H9 (cell line): ENCODE results near the gene SSPN. TPM values are rescaled to one million over a fixed set of nuclear protein-coding genes. Genes with fewer than 3 reads are reported as not detected.

Experiments used
- DNase-seq: peaks from one replicate; pipeline ENCODE4 v3.0.0-alpha.2; 2017
- H2AFZ ChIP-seq: one replicate; pipeline ENCODE4 v1.6.1; 2013; ENCODE audit warnings: mild to moderate bottlenecking, low read length, control low read depth, moderate library complexity
- H2AK5ac ChIP-seq: 2 replicates; pipeline ENCODE4 v1.6.1; 2013; ENCODE audit warnings: low read length, control low read depth, mixed read lengths; ENCODE audit not compliant: insufficient read length
- H2BK120ac ChIP-seq: one replicate; pipeline ENCODE4 v1.6.1; 2013; ENCODE audit warnings: low read depth, mild to moderate bottlenecking, low read length, control low read depth, inconsistent platforms; ENCODE audit not compliant: poor library complexity, severe bottlenecking
- H2BK12ac ChIP-seq: 2 replicates; pipeline ENCODE4 v1.6.1; 2013; ENCODE audit warnings: low read length, control low read depth, mixed read lengths, low read depth; ENCODE audit not compliant: insufficient read length
- H2BK15ac ChIP-seq: 2 replicates; pipeline ENCODE4 v1.6.1; 2013; ENCODE audit warnings: low read depth, low read length, control low read depth
- H2BK20ac ChIP-seq: one replicate; pipeline ENCODE4 v1.6.1; 2013; ENCODE audit warnings: low read depth, mild to moderate bottlenecking, low read length, control low read depth, inconsistent platforms; ENCODE audit not compliant: poor library complexity, severe bottlenecking
- H2BK5ac ChIP-seq: 2 replicates; pipeline ENCODE4 v1.6.1; 2013; ENCODE audit warnings: low read length, control low read depth, mixed read lengths; ENCODE audit not compliant: insufficient read length
- H3K14ac ChIP-seq: 2 replicates; pipeline ENCODE4 v1.6.1; 2013; ENCODE audit warnings: low read length, control low read depth; ENCODE audit not compliant: insufficient read depth
- H3K18ac ChIP-seq: 2 replicates; pipeline ENCODE4 v1.6.1; 2013; ENCODE audit warnings: low read depth, mild to moderate bottlenecking, mixed read lengths, low read length, control low read depth; ENCODE audit not compliant: insufficient read length
- H3K23ac ChIP-seq: 2 replicates; pipeline ENCODE4 v1.6.1; 2013; ENCODE audit warnings: low read length, control low read depth, mixed read lengths, low read depth; ENCODE audit not compliant: insufficient read length
- H3K23me2 ChIP-seq: 2 replicates; pipeline ENCODE4 v1.6.1; 2013; ENCODE audit warnings: low read depth, mild to moderate bottlenecking, mixed read lengths, low read length, control low read depth; ENCODE audit not compliant: insufficient read length, poor library complexity, severe bottlenecking
- H3K27ac ChIP-seq: 2 replicates; pipeline ENCODE4 v1.5.1; 2013; ENCODE audit warnings: low read length, control low read depth, mixed read lengths, low read depth; ENCODE audit not compliant: insufficient read length
- H3K27me3 ChIP-seq: 2 replicates; pipeline ENCODE4 v1.6.1; 2013; ENCODE audit warnings: low read length, control low read depth, inconsistent platforms; ENCODE audit not compliant: insufficient read depth
- H3K4ac ChIP-seq: 2 replicates; pipeline ENCODE4 v1.6.1; 2013; ENCODE audit warnings: low read depth, mild to moderate bottlenecking, control low read depth, inconsistent platforms, low read length, moderate library complexity
- H3K4me1 ChIP-seq: 2 replicates; pipeline ENCODE4 v1.6.1; 2013; ENCODE audit warnings: low read length, control low read depth, inconsistent platforms; ENCODE audit not compliant: insufficient read depth
- H3K4me2 ChIP-seq: 2 replicates; pipeline ENCODE4 v1.6.1; 2013; ENCODE audit warnings: low read length, control low read depth, mixed read lengths; ENCODE audit not compliant: insufficient read length, insufficient read depth
- H3K56ac ChIP-seq: 2 replicates; pipeline ENCODE4 v1.6.1; 2013; ENCODE audit warnings: low read depth, mild to moderate bottlenecking, mixed read lengths, low read length, control low read depth; ENCODE audit not compliant: insufficient read length
- H3K79me1 ChIP-seq: 2 replicates; pipeline ENCODE4 v1.6.1; 2013; ENCODE audit warnings: low read depth, mild to moderate bottlenecking, moderate library complexity, low read length, control low read depth, inconsistent platforms; ENCODE audit not compliant: insufficient read depth, poor library complexity, severe bottlenecking
- H3K79me2 ChIP-seq: 2 replicates; pipeline ENCODE4 v1.6.1; 2013; ENCODE audit warnings: low read length, control low read depth, inconsistent platforms; ENCODE audit not compliant: insufficient read depth
- H3K9ac ChIP-seq: 2 replicates; pipeline ENCODE4 v1.6.1; 2013; ENCODE audit warnings: low read length, control low read depth, mixed read lengths; ENCODE audit not compliant: insufficient read length; ENCODE audit errors: extremely low read depth
- H3K9me3 ChIP-seq: one replicate; pipeline ENCODE4 v1.6.1; 2013; ENCODE audit warnings: low read depth, low read length, inconsistent platforms; ENCODE audit not compliant: control insufficient read depth
- H3T11ph ChIP-seq: one replicate; pipeline ENCODE4 v1.6.1; 2013; ENCODE audit warnings: mild to moderate bottlenecking, low read length, control low read depth, inconsistent platforms
- H4K20me1 ChIP-seq: one replicate; pipeline ENCODE4 v1.6.1; 2013; ENCODE audit not compliant: control insufficient read depth, insufficient read length, insufficient read depth
- H4K5ac ChIP-seq: 2 replicates; pipeline ENCODE4 v1.6.1; 2013; ENCODE audit warnings: low read depth, mild to moderate bottlenecking, mixed read lengths, low read length, control low read depth; ENCODE audit not compliant: insufficient read length
- H4K8ac ChIP-seq: replicated peaks from 2 replicates; pipeline ENCODE4 v1.6.1; 2013; ENCODE audit warnings: low read length, control low read depth, mixed read lengths, low read depth; ENCODE audit not compliant: insufficient read length
- H4K91ac ChIP-seq: 2 replicates; pipeline ENCODE4 v1.6.1; 2013; ENCODE audit warnings: low read depth, mild to moderate bottlenecking, moderate library complexity, mixed read lengths, low read length, control low read depth; ENCODE audit not compliant: insufficient read length
- H3K27ac Mint-ChIP-seq, 3 experiments: 2 replicates in 2 of 3; 3 replicates in 1 of 3; pipeline ENCODE4 v1.8.0; 2020 to 2021; ENCODE audit warnings: mixed read lengths in 3 of 3, mild to moderate bottlenecking in 1 of 3, moderate library complexity in 1 of 3
- H3K27me3 Mint-ChIP-seq: 2 replicates; pipeline ENCODE4 v1.8.0; 2021; ENCODE audit warnings: low read depth, mild to moderate bottlenecking, moderate library complexity, mixed read lengths
- H3K36me3 Mint-ChIP-seq, 3 experiments: 2 replicates in 2 of 3; 3 replicates in 1 of 3; pipeline ENCODE4 v1.8.0; 2020 to 2021; ENCODE audit warnings: low read depth in 3 of 3, mixed read lengths in 3 of 3; ENCODE audit not compliant: insufficient read depth in 1 of 3
- H3K4me1 Mint-ChIP-seq, 2 experiments: 2 replicates each; pipeline ENCODE4 v1.8.0; 2020; ENCODE audit warnings: mixed read lengths in 2 of 2
- H3K4me3 Mint-ChIP-seq, 2 experiments: 2 replicates in 1 of 2; 3 replicates in 1 of 2; pipeline ENCODE4 v1.8.0; 2020 to 2021; ENCODE audit warnings: mild to moderate bottlenecking in 2 of 2, mixed read lengths in 2 of 2, moderate library complexity in 1 of 2
- H3K9me3 Mint-ChIP-seq, 2 experiments: 2 replicates in 1 of 2; 3 replicates in 1 of 2; pipeline ENCODE4 v1.8.0; 2020; ENCODE audit warnings: mild to moderate bottlenecking in 2 of 2, mixed read lengths in 2 of 2, moderate library complexity in 1 of 2
- WGBS: extraction: QIAGEN DNeasy Blood & Tissue Kit; methylation state at CpG from one replicate; pipeline ENCODE4 v1.1.7; 2013; ENCODE audit warnings: missing lambda C conversion rate, low lambda C conversion rate, mixed read lengths; ENCODE audit not compliant: insufficient read length; ENCODE audit errors: extremely low coverage; 5-methylcytosine and 5-hydroxymethylcytosine counted together
- total RNA-seq: library from RNA; stranded (reverse); gene quantifications from 2 replicates; pipeline ENCODE4 v1.2.1, GENCODE V29; 2021
- TF ChIP-seq, protein P1 (sequence below): fragments of 200-600 bp; sonication (generic); conservative IDR thresholded peaks from 3 replicates; pipeline ENCODE4 v1.8.0; 2021; ENCODE audit warnings: antibody characterized with exemption, mild to moderate bottlenecking

SSPN gene
- total RNA-seq, 1 experiment from 2014 or later, result 0.81 TPM

DNA sequence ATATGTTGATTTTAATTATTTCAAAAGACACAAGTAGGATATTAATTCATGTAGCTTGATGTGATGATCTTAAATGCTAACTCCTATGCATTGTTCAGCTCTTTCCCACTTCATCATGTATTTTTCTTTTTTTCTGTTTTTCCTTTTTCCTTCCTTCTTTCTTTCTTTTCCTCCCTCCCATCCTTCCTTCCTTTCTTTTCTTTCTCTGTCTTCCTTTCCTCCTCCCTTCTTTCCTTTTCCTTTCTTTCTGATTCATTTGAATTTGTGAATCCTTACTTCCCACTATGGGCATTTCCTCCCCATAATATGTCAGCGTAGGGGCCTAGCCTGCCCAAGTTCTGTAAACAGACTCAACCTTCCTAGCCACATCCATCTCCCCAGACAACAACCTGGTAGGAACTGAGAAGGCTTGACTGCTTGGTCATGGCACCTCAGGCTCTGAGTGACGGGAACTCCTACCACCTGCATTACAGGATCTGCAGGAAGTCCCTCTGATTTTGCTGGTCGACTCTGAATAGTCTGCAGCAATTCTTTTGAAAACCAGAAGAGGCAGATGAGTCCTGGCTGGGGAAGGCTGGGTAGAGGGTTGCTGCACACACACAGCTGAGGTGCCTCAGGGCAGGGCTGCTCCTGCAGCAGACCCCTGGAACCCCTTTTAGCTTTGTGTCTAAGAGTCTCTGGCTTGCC lies 37.2 kb upstream of the SSPN start:
- Mint-ChIP-seq H3K4me3 (no peak overlapping the region), H3K27ac (no peak overlapping the region), H3K4me1 (peaks cover 12 to 20% of the 10 kb centered on the region in 2 experiments), H3K36me3 (no peaks in the 10 kb centered on the region), H3K9me3 (no peaks in the 10 kb centered on the region), H3K27me3 (peaks cover 5% of the 10 kb centered on the region; the same call in 1 of the 2 replicates)
- TF ChIP-seq, protein P1, sequence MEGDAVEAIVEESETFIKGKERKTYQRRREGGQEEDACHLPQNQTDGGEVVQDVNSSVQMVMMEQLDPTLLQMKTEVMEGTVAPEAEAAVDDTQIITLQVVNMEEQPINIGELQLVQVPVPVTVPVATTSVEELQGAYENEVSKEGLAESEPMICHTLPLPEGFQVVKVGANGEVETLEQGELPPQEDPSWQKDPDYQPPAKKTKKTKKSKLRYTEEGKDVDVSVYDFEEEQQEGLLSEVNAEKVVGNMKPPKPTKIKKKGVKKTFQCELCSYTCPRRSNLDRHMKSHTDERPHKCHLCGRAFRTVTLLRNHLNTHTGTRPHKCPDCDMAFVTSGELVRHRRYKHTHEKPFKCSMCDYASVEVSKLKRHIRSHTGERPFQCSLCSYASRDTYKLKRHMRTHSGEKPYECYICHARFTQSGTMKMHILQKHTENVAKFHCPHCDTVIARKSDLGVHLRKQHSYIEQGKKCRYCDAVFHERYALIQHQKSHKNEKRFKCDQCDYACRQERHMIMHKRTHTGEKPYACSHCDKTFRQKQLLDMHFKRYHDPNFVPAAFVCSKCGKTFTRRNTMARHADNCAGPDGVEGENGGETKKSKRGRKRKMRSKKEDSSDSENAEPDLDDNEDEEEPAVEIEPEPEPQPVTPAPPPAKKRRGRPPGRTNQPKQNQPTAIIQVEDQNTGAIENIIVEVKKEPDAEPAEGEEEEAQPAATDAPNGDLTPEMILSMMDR, result no peak
- H2BK20ac ChIP-seq, result no peak overlapping the region
- no CpG with 5 or more reads among the region's 3 CpGs for WGBS
- no peak overlapping the region for H2BK15ac ChIP-seq
- no peaks in the 10 kb centered on the region for H3K79me1 ChIP-seq
- no peak overlapping the region for H4K8ac ChIP-seq
- H4K5ac ChIP-seq, result no peak overlapping the region
- DNase-seq, result peak; percentile 69
- no peaks in the 10 kb centered on the region for H3K4me1 ChIP-seq
- H3K14ac ChIP-seq, result no peak overlapping the region
- H3K23ac ChIP-seq, result no peak overlapping the region
- no peaks in the 10 kb centered on the region for H3K23me2 ChIP-seq
- H3K9me3 ChIP-seq, result no peaks in the 10 kb centered on the region
- no peak overlapping the region for H4K91ac ChIP-seq
- no peak overlapping the region for H3K18ac ChIP-seq
- H2AFZ ChIP-seq, result no peak overlapping the region
- H3K4me2 ChIP-seq, result no peak overlapping the region
- no peak overlapping the region for H3K9ac ChIP-seq
- no peak overlapping the region for H3T11ph ChIP-seq
- H2AK5ac ChIP-seq, result no peak overlapping the region
- H2BK12ac ChIP-seq, result no peak overlapping the region
- no peaks in the 10 kb centered on the region for H4K20me1 ChIP-seq
- no peak overlapping the region for H3K56ac ChIP-seq
- H3K27ac ChIP-seq, result no peak overlapping the region
- H3K27me3 ChIP-seq, result no peaks in the 10 kb centered on the region
- no peak overlapping the region for H2BK5ac ChIP-seq
- no peak overlapping the region for H2BK120ac ChIP-seq
- H3K4ac ChIP-seq, result no peak overlapping the region
- no peaks in the 10 kb centered on the region for H3K79me2 ChIP-seq
